OCI-LY3 (cell line): ENCODE results near the gene TENM4.

Experiments
- CTCF ChIP-seq: fragments of 200-600, 300-600 bp; sonication (generic); IDR thresholded peaks from 2 replicates; pipeline ENCODE4 v1.5.1; 2014; ENCODE audit warnings: antibody characterized with exemption, low read length, low read depth
- EZH2phosphoT487 ChIP-seq: fragments of 200-600 bp; shearing (Covaris generic); IDR thresholded peaks from 2 replicates; pipeline ENCODE4 v1.6.1; 2018; ENCODE audit warnings: antibody characterized with exemption, mixed run types, low read depth

GRCh38 chr11:78958444-78958843 lies 482.4 kb downstream of the TENM4 start:
- TF ChIP-seq CTCF (no peak), EZH2phosphoT487 (no peak)
